Transverse colon (tissue), 4 donors: ENCODE results near the gene ARL8B. TPM values are rescaled to one million over a fixed set of nuclear protein-coding genes. Genes with fewer than 3 reads are reported as not detected.

ENCODE experiments used
- DNase-seq: peaks from one replicate; pipeline ENCODE4 v3.0.0-alpha.2; 2019
- H3K27ac ChIP-seq, 4 donors: fragments of 200-600 bp; sonication (generic); 2 replicates each; pipeline ENCODE4 v1.5.1; 2016 to 2018; ENCODE audit warnings: inconsistent platforms in 4 of 4
- H3K27me3 ChIP-seq: fragments of 200-600 bp; sonication (generic); 2 replicates; pipeline ENCODE4 v1.5.1; 2017; ENCODE audit warnings: inconsistent platforms
- H3K36me3 ChIP-seq, 4 donors: fragments of 200-600 bp; sonication (generic); 2 replicates each; pipeline ENCODE4 v1.5.1; 2017 to 2019; ENCODE audit warnings: inconsistent platforms in 4 of 4
- H3K4me1 ChIP-seq, 4 donors: fragments of 200-600 bp; sonication (generic); 2 replicates each; pipeline ENCODE4 v1.5.1; 2017 to 2020; ENCODE audit warnings: inconsistent platforms in 4 of 4
- H3K4me3 ChIP-seq, 4 donors: fragments of 200-600 bp; sonication (generic); 1 replicate in 1 of 4; 2 replicates in 3 of 4; pipeline versions ENCODE4 v1.5.1 to v1.6.1; 2017 to 2019; ENCODE audit warnings: inconsistent platforms in 4 of 4
- H3K9me3 ChIP-seq, 2 donors: fragments of 200-600 bp; sonication (generic); 2 replicates each; pipeline ENCODE4 v1.5.1; 2017 to 2019; ENCODE audit warnings: inconsistent platforms in 2 of 2
- EP300 ChIP-seq: sonication (generic); formaldehyde crosslinking; IDR thresholded peaks from one replicate; pipeline ENCODE4 v1.6.1; 2017; ENCODE audit warnings: antibody characterized with exemption, low read depth
- POLR2A ChIP-seq: fragments of 450-650 bp; IDR thresholded peaks from one replicate; pipeline ENCODE4 v1.6.1; 2016; ENCODE audit warnings: antibody characterized with exemption, mild to moderate bottlenecking, moderate library complexity
- POLR2AphosphoS5 ChIP-seq, 3 donors: sonication (generic); formaldehyde crosslinking; IDR thresholded peaks; one replicate each; pipeline ENCODE4 v1.6.1; 2016; ENCODE audit warnings: antibody characterized with exemption in 3 of 3
- WGBS, 2 donors: methylation state at CpG; one replicate each; pipeline ENCODE4 v1.1.5; 2018; ENCODE audit warnings: low coverage in 1 of 2; 5-methylcytosine and 5-hydroxymethylcytosine counted together
- in situ Hi-C, 4 donors: fragments of 200-750 bp; cut with MboI; loops; one replicate each; pipeline versions ENCODE4 v1.15.0 to v1.15.1; 2017; ENCODE audit warnings: low sequenced_read_pairs in 3 of 4, low pct_ligation_motif_present in 1 of 4, low pct_unique_long_range_greater_than_20kb in 1 of 4
- intact Hi-C: fragments of 100-400 bp; cut with DNase I; formaldehyde crosslinking; loops from one replicate; pipeline ENCODE4 v1.15.1; 2023; ENCODE audit warnings: low total_unique reads
- total RNA-seq, 4 donors: library from RNA; depleted of rRNA; stranded (reverse); fragments of >200 nt; gene quantifications; one replicate each; pipeline ENCODE4 v1.1.0, GENCODE V29; 2016
- TF ChIP-seq, protein P1 (sequence below), 5 experiments: fragments of 200-600 bp in 3 of 5; fragments of 450-650 bp in 2 of 5; sonication (generic) in 3 of 5; IDR thresholded peaks; 1 replicate in 2 of 5; 2 replicates in 3 of 5; pipeline ENCODE4 v1.5.1; 2016 to 2017; ENCODE audit warnings: antibody characterized with exemption in 5 of 5, inconsistent platforms in 3 of 5, mild to moderate bottlenecking in 2 of 5, moderate library complexity in 1 of 5

Gene ARL8B
- total RNA-seq, 4 donors from 2014 or later = 13.1 to 47.2 (median 31.9) TPM

DNA sequence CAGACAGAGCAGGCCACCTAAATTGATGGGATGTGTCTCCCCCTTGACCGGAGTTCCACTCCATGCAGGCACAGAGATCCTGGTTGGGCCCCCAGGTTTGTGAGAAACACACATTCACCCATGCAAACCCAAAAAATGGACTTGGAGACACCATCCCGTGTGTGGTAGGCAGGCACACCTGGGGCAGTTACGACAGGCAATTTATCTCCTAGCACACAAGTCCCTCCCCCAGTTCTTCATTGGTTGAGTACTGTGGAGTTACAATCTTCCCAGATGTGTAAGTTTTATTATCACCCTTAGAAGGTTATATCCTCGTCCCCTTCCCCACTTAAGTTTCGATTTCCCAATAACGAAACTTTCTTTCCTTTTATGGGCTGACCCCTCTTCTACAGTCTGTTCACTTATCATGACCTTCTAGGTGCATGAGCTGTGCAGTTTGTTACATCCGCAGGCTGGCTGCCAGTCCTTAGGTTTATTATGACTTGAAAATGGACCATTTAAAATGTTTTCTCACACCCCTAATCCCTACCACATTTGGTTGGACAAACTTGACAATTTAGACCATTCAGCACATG lies 27.3 kb downstream of the ARL8B start:
- no peaks in the 10 kb centered on the region for H3K36me3 ChIP-seq
- no peak overlapping the region for H3K27ac ChIP-seq
- in situ Hi-C loops (no loop called here), intact Hi-C loops (no loop called here)
- peaks cover 0 to 12% (median 0%) of the 10 kb centered on the region in 4 donors for H3K4me1 ChIP-seq
- TF ChIP-seq POLR2AphosphoS5 (IDR thresholded peaks at IDR 0.05) = no peak
- DNase-seq = no peak
- H3K4me3 ChIP-seq = no peak overlapping the region
- WGBS, 2 donors = 82 to 84% methylated on average over 4 to 7 of the region's 7 CpGs
- H3K9me3 ChIP-seq = no peaks in the 10 kb centered on the region
- H3K27me3 ChIP-seq = no peaks in the 10 kb centered on the region

DNA sequence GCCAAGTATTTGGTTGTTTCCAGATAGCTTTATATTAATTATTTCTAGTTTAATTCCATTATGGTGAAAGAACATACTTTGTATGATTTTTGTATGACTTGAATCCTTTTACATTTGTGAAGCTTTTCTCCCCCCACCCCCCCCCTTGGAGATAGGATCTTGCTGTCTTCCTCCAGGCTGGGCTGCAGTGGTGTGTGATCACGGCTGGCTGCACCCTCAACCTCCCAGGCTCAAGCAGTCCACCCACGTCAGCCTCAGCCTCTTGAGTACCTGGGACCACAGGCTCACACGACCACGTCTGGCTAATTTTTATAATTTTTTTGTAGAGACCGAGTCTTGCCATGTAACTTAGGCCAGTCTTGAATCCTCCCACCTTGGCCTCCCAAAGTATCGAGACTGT lies 29.5 kb downstream of the ARL8B start:
- intact Hi-C loops = no loop called here
- Histone ChIP-seq H3K4me3 (no peak overlapping the region), H3K27me3 (no peaks in the 10 kb centered on the region), H3K4me1 (peaks cover 0 to 7% (median 0%) of the 10 kb centered on the region in 4 donors), H3K9me3 (no peaks in the 10 kb centered on the region), H3K27ac (no peak overlapping the region), H3K36me3 (no peaks in the 10 kb centered on the region)
- WGBS, 2 donors = 95% methylated on average over 6 of the region's 6 CpGs; no CpG with 5 or more reads in 1 of the 2 donors
- in situ Hi-C loops = no loop called here
- TF ChIP-seq, protein P1, sequence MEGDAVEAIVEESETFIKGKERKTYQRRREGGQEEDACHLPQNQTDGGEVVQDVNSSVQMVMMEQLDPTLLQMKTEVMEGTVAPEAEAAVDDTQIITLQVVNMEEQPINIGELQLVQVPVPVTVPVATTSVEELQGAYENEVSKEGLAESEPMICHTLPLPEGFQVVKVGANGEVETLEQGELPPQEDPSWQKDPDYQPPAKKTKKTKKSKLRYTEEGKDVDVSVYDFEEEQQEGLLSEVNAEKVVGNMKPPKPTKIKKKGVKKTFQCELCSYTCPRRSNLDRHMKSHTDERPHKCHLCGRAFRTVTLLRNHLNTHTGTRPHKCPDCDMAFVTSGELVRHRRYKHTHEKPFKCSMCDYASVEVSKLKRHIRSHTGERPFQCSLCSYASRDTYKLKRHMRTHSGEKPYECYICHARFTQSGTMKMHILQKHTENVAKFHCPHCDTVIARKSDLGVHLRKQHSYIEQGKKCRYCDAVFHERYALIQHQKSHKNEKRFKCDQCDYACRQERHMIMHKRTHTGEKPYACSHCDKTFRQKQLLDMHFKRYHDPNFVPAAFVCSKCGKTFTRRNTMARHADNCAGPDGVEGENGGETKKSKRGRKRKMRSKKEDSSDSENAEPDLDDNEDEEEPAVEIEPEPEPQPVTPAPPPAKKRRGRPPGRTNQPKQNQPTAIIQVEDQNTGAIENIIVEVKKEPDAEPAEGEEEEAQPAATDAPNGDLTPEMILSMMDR (IDR thresholded peaks at IDR 0.05) = no peak
- TF ChIP-seq POLR2AphosphoS5 (IDR thresholded peaks at IDR 0.05) = no peak
- no peak for TF ChIP-seq EP300
- TF ChIP-seq POLR2A = no peak
- DNase-seq = no peak

DNA sequence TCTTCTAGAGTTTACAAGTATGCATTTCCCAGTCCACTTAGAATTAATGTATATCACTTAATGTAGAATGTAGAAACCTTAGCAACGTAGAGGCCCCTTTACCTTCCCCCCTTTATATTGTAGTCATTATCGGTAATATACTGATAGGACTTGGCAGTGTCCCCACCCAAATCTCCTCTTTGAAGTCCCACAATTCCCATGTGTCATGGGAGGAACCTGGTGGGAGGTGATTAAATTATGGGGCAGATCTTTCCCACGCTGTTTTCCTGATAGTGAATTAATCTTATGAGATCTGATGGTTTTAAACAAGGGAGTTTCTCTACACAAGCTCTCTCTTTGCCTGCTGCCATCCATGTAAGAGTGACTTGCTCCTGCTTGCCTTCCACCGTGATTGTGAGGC lies 31.0 kb downstream of the ARL8B start:
- Histone ChIP-seq H3K36me3 (no peaks in the 10 kb centered on the region), H3K9me3 (no peaks in the 10 kb centered on the region), H3K27ac (no peak overlapping the region), H3K4me3 (no peak overlapping the region), H3K27me3 (no peaks in the 10 kb centered on the region), H3K4me1 (peaks cover 0 to 7% (median 0%) of the 10 kb centered on the region in 4 donors)
- intact Hi-C loops = no loop called here
- DNase-seq = no peak
- TF ChIP-seq POLR2AphosphoS5 (IDR thresholded peaks at IDR 0.05) (no peak), POLR2A (no peak), EP300 (no peak)
- TF ChIP-seq, protein P1 (IDR thresholded peaks at IDR 0.05) = no peak
- 82 to 97% methylated on average over 4 of the region's 4 CpGs for WGBS, 2 donors
- in situ Hi-C loops = no loop called here

GRCh38 chr3:5155241-5155640 lies 33.1 kb downstream of the ARL8B start:
- no peaks in the 10 kb centered on the region for H3K27me3 ChIP-seq
- TF ChIP-seq POLR2A = no peak
- TF ChIP-seq EP300 = no peak
- TF ChIP-seq POLR2AphosphoS5 (IDR thresholded peaks at IDR 0.05) = no peak
- TF ChIP-seq, protein P1 (IDR thresholded peaks at IDR 0.05) = no peak
- intact Hi-C loops (no loop called here), in situ Hi-C loops (no loop called here)
- H3K4me1 ChIP-seq = peaks cover 0 to under 1% (median 0%) of the 10 kb centered on the region in 4 donors
- no peaks in the 10 kb centered on the region for H3K9me3 ChIP-seq
- no peak overlapping the region for H3K4me3 ChIP-seq
- no peak overlapping the region for H3K27ac ChIP-seq
- no peaks in the 10 kb centered on the region for H3K36me3 ChIP-seq
- DNase-seq = no peak

DNA sequence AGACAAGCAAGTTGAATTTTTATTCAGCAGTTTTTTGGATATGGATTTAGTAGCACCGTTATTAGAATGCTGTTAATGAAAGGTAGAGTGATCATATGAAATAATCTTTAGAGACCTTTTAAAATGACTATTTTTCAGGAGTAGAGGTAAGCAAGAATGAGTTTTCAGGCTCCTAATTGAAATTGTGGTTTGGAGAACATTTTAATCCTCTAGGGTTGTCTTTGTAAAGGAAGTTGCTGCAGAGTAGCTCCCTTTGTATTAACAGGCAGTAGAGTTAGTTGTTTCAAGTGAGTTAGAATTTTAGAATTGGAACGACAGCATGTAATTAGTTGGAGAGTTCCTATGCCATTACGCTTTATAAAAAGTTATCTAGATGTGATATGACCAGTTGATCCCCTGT lies 38.2 kb downstream of the ARL8B start:
- TF ChIP-seq EP300 (no peak), POLR2AphosphoS5 (IDR thresholded peaks at IDR 0.05) (no peak), POLR2A (no peak)
- TF ChIP-seq, protein P1 (IDR thresholded peaks at IDR 0.05) = no peak
- Histone ChIP-seq H3K36me3 (no peaks in the 10 kb centered on the region), H3K4me1 (peaks cover 0 to 11% (median 3%) of the 10 kb centered on the region in 4 donors), H3K27me3 (no peaks in the 10 kb centered on the region), H3K9me3 (no peaks in the 10 kb centered on the region), H3K4me3 (no peak overlapping the region), H3K27ac (no peak overlapping the region)
- 85 to 97% methylated on average over 3 of the region's 3 CpGs for WGBS, 2 donors
- no peak for DNase-seq
- in situ Hi-C loops (no loop called here), intact Hi-C loops (no loop called here)
